ENCODE results near the gene THRA.

THRA gene

DNA sequence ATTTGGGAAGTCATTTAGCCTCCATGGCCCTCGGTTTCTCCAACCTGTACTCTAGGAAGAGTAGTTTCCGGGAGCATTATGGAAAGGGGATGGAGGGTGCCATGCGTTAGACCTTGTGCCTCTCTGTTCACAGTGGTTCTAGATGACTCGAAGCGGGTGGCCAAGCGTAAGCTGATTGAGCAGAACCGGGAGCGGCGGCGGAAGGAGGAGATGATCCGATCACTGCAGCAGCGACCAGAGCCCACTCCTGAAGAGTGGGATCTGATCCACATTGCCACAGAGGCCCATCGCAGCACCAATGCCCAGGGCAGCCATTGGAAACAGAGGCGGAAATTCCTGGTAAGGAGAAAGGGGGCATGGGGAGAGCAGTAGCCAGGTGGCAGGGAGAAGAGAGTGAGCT is 21.7 kb downstream of the THRA start:
- no peak for DNase-seq (ENCODE audit: low read depth)

DNA sequence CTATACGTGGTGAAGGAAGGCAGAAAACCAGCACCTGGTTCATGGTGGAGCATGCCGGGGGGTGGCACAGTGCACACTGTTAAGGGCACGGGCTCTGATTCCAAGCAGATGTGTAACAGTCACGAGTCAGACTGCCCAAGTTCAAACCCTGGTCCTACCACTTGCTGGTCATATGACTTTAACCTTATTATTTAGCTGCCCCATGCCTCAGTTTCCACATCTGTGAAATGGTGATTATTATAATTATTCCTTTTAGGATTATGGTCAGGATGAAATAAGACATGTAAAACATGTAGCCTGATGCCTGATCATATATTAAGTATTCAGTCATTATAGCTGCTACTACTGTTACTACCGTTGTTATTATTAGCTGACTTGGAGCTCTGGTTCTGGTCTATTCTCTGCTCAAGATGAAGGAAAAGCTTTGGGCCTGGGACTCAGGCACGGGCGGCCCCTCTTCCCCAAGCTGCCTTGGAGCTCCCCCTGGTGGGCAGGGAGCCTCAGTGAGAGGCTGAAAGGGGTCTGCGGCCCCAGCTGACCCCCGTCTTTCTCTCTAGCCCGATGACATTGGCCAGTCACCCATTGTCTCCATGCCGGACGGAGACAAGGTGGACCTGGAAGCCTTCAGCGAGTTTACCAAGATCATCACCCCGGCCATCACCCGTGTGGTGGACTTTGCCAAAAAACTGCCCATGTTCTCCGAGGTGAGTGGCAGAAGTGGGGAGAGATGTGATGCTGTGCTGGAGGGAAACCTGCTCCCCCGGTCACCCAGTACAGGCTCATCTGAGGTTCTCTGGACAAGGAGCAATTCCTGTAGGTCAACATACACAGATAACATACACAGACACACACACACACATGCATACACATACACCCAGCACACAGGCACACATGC is 23.6 kb downstream of the THRA start:
- DNase-seq (ENCODE audit: low read depth) = peak; percentile 56

DNA sequence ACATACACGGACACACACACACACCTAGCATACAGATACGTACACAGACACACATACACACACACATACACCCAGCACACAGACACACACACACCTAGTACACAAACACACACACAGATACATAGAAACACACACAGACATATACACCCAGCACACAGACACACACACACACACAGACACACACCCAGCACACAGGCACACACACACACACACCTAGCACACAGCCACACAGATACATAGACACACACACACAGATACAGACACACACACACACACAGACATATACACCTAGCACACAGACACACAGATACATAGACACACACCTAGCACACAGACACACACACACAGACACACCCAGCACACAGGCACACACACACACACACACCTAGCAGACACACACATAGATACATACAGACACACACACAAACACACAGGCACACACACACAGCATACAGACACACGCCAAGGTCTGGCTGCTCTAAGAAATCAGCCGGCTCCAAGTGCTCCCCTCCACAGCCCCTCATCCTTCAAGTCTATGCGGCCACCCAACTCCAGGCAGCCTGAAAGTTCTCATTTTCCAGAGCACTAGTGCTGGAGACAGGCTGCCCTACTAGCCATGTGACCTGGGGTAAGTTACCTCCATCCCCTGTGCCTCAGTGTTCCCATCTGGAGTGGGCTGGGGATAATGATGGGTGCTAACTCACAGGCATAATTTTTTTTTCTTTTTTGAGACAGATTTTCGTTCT is 24.5 kb downstream of the THRA start:
- no peak for DNase-seq (ENCODE audit: low read depth)

DNA sequence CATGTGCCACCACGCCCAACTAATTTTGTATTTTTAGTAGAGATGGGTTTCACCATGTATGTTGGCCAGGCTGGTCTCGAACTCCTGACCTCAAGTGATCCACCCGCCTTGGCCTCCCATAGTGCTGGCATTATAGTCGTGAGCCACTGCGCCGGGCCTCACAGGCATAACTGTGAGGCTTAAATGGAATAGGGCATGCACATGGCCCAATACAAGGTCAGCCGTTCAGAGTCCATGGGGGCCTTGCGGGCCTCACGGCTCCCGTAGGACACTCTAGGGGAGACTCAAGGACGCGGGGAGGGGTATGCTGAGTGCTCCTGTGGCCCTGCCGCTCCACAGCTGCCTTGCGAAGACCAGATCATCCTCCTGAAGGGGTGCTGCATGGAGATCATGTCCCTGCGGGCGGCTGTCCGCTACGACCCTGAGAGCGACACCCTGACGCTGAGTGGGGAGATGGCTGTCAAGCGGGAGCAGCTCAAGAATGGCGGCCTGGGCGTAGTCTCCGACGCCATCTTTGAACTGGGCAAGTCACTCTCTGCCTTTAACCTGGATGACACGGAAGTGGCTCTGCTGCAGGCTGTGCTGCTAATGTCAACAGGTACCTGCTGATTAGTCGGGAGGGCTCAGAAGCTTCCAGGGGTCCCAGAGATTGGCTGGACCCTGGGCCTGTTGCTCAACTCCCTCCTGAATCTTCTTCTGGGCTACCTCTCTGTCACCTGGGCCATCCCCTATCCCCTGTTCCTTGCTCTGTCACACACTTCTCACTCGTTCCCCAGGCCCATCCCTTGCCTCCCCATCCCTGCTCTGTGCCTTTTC is 25.3 kb downstream of the THRA start:
- DNase-seq (ENCODE audit: low read depth) = no peak

DNA sequence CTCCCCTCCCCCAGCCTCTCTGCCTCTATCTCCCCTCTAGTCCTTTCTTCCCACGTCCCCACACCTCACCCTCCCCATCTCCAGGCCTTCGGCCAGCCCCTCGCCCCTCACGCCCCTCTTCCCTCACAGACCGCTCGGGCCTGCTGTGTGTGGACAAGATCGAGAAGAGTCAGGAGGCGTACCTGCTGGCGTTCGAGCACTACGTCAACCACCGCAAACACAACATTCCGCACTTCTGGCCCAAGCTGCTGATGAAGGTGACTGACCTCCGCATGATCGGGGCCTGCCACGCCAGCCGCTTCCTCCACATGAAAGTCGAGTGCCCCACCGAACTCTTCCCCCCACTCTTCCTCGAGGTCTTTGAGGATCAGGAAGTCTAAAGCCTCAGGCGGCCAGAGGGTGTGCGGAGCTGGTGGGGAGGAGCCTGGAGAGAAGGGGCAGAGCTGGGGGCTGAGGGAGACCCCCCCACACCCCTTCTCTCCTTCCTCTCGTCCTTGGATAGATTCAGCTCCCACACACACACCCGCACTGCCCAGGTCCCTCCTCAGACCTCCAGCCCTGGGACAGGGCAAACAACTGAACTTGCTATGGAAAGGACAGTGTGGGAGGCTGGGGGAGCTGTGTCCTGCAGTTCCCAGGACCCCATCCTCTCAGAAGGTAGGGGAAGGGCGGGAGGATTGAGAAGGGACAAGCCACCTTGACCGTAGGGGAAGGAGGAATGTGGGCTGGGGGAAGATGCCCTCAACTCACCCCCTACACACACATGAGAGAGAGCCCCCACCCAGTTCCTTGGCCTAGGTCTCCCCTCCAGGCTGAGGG is 26.5 kb downstream of the THRA start:
- DNase-seq (ENCODE audit: low read depth) = no peak

DNA sequence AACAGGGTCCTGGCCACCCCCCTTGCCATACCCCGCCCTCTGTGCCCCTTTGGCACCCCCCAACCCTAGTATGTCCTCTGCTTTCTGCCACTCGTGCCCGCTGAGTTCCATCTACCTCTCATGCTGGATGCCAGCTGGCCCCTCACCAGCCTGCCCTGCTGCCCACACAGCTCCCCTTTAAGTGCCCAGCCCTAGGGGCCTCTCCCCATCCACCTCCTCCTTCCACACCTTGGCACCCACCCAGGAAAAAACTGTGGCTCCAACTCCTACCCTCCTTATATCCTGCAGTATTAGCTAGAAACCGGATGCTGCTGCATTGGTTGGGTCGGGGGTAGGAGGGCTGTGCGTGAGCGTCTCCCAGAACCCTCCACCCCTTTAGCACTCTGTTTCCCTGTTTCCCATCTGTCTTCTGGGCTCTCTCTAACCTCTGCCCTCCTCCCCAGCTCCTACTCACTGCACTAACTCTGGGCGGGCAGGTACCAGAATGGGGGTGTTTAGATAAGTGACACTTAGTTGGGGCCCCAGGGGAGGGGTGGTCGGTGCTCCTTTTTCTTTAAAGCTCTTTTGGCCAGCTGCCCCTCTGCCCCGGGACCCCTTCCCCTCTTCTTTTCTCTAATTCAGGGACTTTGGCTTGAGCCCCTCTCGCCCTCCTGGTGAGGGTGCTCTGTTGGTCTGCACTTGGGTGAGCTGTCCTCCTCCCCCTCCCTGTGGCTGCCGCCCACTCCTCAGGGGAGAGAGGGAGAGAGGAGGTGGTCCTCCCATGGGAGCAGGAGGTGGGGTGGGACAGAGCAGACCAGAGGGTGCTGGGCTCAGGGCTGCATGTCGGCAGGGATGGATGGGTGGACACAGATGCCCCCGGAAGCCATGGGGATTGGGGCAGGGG is 27.7 kb downstream of the THRA start:
- DNase-seq (ENCODE audit: low read depth) = no peak

DNA sequence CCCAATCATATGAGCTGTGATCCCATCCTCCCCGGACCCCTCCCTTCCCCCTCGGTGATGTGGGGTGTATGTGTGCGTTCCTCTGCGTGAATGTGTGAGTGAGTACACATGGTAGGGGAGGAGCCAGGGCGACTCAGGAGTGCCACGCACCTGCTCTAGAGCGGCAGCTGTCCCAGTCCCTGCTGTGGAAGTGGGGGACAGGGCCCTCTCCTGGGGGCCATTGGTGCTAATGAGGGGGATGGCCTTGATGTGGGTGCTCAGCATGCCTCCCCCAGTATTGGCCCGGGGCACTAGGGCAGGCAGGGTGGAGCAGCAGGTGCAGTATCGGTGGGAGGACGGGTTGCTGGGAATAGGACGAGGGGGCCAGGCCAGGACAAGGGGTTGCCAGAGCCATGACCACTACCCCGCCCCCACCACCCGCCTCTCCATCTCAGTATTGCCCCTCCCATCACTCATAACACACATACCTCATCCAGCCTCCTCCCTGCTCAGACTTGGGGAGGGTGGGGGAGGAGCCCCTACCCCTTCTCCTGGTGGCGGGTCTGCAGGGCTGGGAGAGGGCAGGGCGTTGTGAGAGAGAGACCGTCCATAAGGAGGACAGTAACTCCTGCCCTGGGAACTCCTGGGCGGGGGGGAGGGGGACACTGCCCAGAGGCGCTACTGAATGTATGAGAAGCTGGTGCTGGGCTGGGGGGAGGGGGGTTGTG is 29.1 kb downstream of the THRA start:
- DNase-seq (ENCODE audit: low read depth) = no peak

DNA sequence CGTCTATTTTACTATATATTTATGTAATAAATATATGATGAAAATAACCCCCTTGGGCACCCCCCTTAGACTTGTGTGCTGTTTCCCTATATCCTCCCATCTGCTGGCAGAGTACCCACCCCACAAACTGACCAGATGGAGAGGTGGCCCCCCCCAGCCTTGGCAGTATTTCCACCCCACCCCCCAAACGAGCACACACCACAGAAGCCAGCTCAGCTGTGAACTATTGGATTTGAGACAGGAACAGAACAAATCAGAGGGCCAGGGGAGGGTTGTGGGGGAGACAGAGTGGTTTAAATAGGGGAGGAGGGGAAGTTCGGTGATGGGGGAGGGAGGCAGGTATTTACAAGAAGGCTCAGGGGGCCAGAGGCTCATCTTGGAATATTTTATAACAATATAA is 29.8 kb downstream of the THRA start:
- no peak for DNase-seq (ENCODE audit: low read depth)

DNA sequence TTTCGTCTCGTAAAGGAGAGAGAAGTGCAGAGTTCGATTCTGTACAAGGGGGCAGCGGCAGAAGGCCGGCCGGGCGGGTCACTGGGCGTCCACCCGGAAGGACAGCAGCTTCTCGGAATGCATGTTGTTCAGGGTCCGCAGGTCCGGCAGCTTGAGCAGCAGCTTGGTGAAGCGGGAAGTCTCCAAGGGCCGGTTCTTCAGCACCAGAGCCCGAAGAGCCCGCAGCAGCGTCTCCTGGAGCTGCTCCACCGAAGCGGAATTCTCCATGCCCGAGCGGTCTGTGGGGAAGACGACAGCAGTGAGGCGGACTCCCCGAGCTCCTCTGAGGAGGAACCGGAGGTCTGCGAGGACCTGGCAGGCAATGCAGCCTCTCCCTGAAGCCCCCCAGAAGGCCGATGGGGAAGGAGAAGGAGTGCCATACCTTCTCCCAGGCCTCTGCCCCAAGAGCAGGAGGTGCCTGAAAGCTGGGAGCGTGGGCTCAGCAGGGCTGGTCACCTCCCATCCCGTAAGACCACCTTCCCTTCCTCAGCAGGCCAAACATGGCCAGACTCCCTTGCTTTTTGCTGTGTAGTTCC is 30.3 kb downstream of the THRA start:
- no peak for DNase-seq (ENCODE audit: low read depth)

DNA sequence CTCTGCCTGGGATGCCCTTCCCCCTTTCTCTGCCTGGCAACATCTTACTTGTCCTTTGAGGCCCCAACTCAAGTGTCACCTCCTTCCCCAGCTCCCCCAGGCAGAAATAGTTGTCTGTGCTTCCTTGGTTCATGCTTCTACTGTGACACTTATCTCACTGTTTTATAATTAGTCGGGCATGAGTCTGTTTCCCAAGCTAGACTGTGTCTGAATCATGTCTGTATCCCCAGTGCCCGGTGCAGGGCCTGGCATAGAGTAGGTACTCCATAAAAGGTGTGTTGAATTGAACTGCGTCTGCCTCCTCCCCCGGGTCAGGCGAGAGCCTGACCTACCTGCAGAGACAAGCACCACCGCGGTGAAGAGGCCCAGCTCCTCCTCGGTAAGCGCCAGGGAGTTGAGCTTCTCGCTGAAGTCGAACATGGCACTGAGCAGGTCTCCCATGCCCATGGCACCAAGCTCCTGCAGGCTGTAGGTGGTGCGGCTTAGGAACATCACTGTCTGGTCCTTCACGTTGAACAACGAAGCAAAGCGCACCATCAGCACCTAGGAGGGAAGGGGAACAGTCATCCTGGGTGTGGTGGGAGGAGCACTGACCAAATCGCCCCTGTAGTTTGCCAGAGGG is 30.9 kb downstream of the THRA start:
- no peak for DNase-seq (ENCODE audit: low read depth)

DNA sequence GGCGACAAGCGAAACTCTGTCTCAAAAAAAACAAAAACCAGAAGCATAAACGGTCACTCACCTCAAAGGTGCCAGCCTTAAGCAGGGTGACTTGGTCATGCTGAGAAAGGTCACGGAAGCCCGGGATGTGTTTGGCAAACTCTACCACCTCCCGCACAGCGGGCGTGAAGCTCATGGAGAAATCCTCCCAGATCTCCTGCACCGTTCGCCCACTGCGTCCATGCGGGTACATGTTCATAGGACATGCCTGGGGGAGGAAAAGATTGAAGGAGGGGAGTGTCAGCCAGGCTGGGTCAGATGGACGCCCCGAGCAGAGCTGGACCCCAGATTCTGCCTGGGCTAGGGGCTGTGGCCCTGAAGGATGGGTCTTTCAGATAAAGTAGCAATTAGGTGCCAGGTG is 32.1 kb downstream of the THRA start:
- DNase-seq (ENCODE audit: low read depth) = no peak

DNA sequence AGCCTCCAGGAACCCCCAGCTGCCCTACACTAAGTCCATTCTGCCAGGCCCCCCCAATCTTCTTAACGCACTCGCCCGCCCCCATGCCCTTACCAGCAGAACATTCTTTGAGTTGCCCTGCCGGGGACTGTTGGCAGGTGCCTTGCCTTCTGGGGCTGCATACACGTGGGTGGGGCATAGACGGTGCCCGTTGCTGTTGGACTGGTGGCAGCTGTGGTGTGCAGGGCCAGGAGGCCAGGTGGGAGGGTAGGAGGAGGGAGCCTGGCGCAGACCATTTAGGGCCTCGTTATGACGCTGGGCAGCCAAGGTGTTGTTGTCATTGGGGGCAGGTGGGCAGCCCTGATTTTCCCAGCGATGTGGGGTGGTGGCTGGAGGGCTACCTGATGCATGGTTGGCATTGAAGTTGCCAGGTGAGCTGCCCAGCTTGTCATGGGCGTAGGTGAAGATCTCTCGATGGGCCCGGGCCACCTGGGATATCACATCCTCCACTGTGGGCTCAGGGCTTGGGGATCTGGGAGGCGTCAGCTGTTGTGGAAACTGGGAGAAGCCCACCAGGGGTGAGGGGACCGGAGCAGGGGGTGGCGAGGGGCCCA is 32.7 kb downstream of the THRA start:
- no peak for DNase-seq (ENCODE audit: low read depth)

DNA sequence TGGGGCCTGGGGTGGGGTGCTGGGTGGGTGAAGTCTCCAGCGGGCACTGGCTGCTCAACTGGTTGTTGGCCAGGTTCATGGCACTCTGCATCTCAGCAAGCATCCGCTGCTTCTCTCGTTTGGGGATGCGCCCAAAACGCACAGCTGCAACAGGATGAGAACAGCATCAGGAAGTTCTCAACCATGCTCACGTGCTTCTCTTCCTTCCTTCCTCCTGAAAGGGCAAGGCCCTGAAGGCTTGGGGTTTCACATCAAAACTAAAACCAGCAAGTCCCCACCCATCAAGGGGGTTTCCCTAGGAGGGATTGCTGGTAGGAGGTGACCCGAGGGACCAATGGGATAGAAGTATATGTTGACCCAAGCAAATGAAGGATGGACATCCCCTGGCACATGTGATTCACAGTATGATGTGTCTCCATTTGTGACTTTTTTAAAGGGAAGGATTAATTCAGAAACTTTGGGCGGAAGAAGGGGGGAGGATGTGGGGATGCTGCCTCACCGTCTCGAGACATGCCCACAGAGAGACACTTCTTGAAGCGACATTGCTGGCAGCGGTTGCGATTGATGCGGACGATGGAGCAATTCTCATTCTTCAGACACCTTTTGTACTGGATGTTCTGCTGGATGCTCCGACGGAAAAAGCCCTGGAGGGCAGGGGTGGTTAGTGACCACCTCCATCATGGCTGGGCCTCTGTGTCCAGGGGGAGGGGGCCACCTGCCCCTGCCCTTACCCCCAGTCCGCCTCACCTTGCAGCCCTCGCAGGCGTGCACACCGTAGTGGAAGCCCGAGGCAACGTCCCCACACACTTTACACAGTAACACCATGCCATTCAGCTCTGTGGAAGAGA is 33.4 kb downstream of the THRA start:
- peak; percentile 79 for DNase-seq (ENCODE audit: low read depth)

DNA sequence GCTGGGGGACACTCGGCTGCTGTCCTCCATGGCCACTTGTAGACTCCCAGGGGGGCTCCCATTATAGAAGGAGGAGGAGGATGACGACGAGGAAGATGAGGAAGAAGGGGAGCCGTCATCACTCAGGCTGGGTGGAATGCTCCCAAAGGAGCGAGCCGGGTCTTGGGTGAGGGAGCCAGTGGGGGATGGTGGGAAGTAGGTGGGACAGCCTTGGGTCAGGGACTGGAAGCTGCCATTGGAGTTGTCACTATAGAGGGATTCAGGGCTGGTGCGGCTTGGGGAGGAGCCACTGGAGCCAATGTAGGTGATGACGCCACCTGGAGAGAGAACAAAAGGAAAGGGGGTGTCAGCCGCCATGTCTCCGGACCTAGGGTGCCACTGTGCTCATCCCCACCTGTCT is 34.3 kb downstream of the THRA start:
- no peak for DNase-seq (ENCODE audit: low read depth)

DNA sequence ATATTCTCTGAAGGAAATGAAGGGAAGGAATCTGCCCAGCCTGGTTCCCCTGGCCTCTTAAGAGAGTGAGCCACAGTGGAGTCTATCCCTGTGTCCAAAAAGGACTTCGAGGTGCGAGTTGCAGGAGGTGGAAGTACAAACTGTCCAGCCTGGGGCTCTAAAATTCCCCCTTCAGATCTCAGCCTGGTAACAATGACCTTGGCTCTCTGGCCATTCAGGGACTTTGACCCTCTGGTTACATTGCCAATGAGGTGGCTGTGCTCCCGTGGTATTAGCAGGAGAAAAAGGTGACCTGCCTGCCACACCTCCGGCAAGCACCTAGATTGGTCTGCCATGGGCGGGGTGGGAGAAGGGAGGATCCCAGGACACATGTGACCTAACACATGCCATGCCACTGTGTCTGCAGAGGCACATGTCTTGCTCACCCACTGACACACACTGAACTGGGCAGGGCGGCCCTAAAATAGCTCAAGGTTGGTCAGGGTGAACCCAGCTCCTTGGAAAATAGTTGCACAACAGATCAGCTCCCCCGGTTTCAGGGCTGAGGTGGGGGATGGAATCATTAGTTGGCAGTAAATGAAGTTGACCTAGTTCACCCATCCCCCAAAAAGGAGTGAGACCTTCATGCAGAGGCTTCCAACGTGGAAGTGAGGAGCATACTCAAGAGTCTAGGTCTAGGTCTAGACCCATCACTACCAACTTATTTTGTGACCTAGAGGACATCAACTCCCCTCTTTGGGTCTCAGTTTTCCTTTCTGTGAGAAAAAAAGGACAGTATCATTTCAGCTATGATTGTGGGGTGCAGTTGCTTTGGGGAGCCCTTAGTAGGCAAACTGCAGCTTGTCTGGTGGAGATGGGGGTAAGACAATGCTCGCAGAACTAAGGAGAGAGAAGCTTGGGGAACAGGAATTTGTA is 35.4 kb downstream of the THRA start:
- no peak for DNase-seq (ENCODE audit: low read depth)

DNA sequence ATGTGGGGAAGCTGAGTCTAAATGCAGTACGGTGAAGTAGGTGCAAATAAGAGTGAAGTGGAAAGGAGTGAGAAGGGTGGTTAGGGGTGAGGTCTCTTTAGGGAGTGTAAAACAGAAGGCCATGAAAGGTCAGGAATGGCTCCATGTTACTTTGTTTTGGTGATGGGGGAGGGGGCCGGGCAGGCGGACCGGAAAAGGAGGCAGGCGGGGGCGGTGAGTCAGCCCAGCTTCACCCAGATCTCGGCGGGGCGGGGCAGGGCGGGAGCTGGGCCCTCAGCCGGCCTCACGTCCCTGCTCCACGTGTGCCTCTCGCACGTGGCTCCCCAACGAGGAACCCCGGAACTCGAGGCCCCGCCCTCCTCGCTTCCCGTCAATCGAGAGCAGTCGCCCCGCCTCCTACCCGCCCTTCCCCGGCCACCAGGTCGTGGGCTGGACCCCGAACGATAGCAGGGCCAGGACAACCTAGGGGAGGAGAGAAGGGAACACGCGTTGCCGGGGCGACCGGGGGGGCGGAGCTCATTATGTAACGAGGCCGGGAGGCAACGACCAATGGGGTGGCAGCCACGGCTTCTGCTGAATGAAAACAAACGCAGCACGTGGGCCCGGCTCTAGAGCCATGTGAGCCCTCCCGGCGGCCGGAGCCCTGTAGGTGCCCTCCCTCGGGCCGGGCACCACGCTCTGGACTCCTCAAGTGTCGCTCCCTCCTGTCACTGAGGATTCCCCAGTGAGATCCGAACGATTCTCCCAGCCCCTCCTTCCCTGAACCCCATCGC is 36.3 kb downstream of the THRA start:
- peak; percentile 98 for DNase-seq (ENCODE audit: low read depth)

Data from activated gamma-delta T cell treated with anti-CD3 and anti-CD28 coated beads, Interleukin-2, amount 50 U/mL, for 16 hours (primary cell).